ENCODE results near the gene ZNF268. TPM values are rescaled to one million over a fixed set of nuclear protein-coding genes. Genes with fewer than 3 reads are reported as not detected.

The ZNF268 gene
- total and polyA plus RNA-seq, 2 of the 13 experiments (the other 11 are each of a cell fraction or from before 2014, with no cell fraction given), result 7.6 to 31.3 TPM

GRCh38 chr12:133181238-133181959 lies at the start of gene ZNF268 (continued):
- 0 out of 2 replicates have a peak, but pooled peaks have one; percentile 58 for TF ChIP-seq HMG20B (CRISPR knock-in tag; conservative IDR thresholded peaks at IDR 0.05)
- TF ChIP-seq RBM22 (optimal IDR thresholded peaks at IDR 0.05; ENCODE audit: low read length), result no peak
- peak; percentile 72; the same call in 1 of the 2 replicates for TF ChIP-seq IKZF5 (CRISPR knock-in tag; IDR thresholded peaks at IDR 0.05)
- no peak for TF ChIP-seq NKX3-1 (CRISPR knock-in tag; IDR thresholded peaks at IDR 0.05)
- TF ChIP-seq KDM1A (CRISPR knock-in tag; IDR thresholded peaks at IDR 0.05), result no peak
- TF ChIP-seq ZNF616 (CRISPR knock-in tag; IDR thresholded peaks at IDR 0.05; ENCODE audit: low read depth), result no peak
- no peak for TF ChIP-seq ZNF776 (CRISPR knock-in tag; IDR thresholded peaks at IDR 0.05)
- TF ChIP-seq THRA (CRISPR knock-in tag; IDR thresholded peaks at IDR 0.05; ENCODE audit: borderline replicate concordance), result 0 out of 2 replicates have a peak, but pooled peaks have one; percentile 67
- peak; percentile 54; the same call in 1 of the 2 replicates for TF ChIP-seq TARDBP (CRISPR knock-in tag; IDR thresholded peaks at IDR 0.05)
- TF ChIP-seq, protein P1, sequence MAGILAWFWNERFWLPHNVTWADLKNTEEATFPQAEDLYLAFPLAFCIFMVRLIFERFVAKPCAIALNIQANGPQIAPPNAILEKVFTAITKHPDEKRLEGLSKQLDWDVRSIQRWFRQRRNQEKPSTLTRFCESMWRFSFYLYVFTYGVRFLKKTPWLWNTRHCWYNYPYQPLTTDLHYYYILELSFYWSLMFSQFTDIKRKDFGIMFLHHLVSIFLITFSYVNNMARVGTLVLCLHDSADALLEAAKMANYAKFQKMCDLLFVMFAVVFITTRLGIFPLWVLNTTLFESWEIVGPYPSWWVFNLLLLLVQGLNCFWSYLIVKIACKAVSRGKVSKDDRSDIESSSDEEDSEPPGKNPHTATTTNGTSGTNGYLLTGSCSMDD (CRISPR knock-in tag; IDR thresholded peaks at IDR 0.05), result no peak
- no peak for TF ChIP-seq ZBTB20 (CRISPR knock-in tag; IDR thresholded peaks at IDR 0.05; ENCODE audit: borderline replicate concordance, low read depth)
- no peak; the same call in 1 of the 2 replicates for TF ChIP-seq HOXA5 (CRISPR knock-in tag; IDR thresholded peaks at IDR 0.05)
- peak; percentile 47; the same call in 1 of the 2 replicates for TF ChIP-seq KAT7 (CRISPR knock-in tag; IDR thresholded peaks at IDR 0.05; ENCODE audit: borderline replicate concordance)
- no peak for TF ChIP-seq SCMH1 (CRISPR knock-in tag; IDR thresholded peaks at IDR 0.05; ENCODE audit: borderline replicate concordance)
- no peak for TF ChIP-seq ZNF546 (CRISPR knock-in tag; conservative IDR thresholded peaks at IDR 0.05)
- TF ChIP-seq ZBTB44 (CRISPR knock-in tag; IDR thresholded peaks at IDR 0.05), result no peak
- no peak for TF ChIP-seq HDAC6 (IDR thresholded peaks at IDR 0.05; ENCODE audit: low read depth, low read length)
- TF ChIP-seq HDAC1 (CRISPR knock-in tag; IDR thresholded peaks at IDR 0.05), result peak; percentile 87
- no peak for TF ChIP-seq NPAS2 (CRISPR knock-in tag; IDR thresholded peaks at IDR 0.05; ENCODE audit: borderline replicate concordance)
- peak; percentile 68; the same call in 1 of the 2 replicates for TF ChIP-seq EED (CRISPR knock-in tag; IDR thresholded peaks at IDR 0.05)
- TF ChIP-seq ZMYM3 (CRISPR knock-in tag; IDR thresholded peaks at IDR 0.05), result no peak
- TF ChIP-seq RARA (CRISPR knock-in tag; IDR thresholded peaks at IDR 0.05), result no peak
- no peak for TF ChIP-seq FOXO4 (CRISPR knock-in tag; conservative IDR thresholded peaks at IDR 0.05)
- peak; percentile 83 for TF ChIP-seq KMT2A (CRISPR knock-in tag; IDR thresholded peaks at IDR 0.05)

Data from HepG2 (cell line).